GM19328 (cell line): ENCODE measurements around the gene IL13RA1.
"Not testable (repeated sequence)": the region's sequence is repeated elsewhere in the genome, so short reads cannot be mapped to it uniquely, and the experiment has no call there.

Experiments used
- ATAC-seq: cut with Tn5 transposase; IDR thresholded peaks from one replicate; pipeline ENCODE4 v1.9.1; 2021; ENCODE audit warnings: mild to moderate bottlenecking, moderate library complexity; ENCODE audit not compliant: unreplicated experiment

The IL13RA1 gene

GRCh38 chrX:118772051-118772450 lies 44.6 kb downstream of the IL13RA1 start:
- ATAC-seq = no peak

- no peak for ATAC-seq
Measured at GRCh38 chrX:118773782-118774181, 46.4 kb downstream of the IL13RA1 start.

- no peak for ATAC-seq
Measured at GRCh38 chrX:118779581-118779980, 52.2 kb downstream of the IL13RA1 start.

GRCh38 chrX:118780509-118780908 lies 53.1 kb downstream of the IL13RA1 start:
- ATAC-seq = no peak

- no peak for ATAC-seq
Measured at GRCh38 chrX:118780911-118781310, 53.5 kb downstream of the IL13RA1 start.

GRCh38 chrX:118795528-118796280 lies 68.3 kb downstream of the IL13RA1 start:
- no peak for ATAC-seq

GRCh38 chrX:118802857-118803256 lies 75.5 kb downstream of the IL13RA1 start:
- ATAC-seq = no peak

GRCh38 chrX:118807151-118808017 lies 80.0 kb downstream of the IL13RA1 start:
- no peak for ATAC-seq

- ATAC-seq = not testable (repeated sequence)
Measured at GRCh38 chrX:118817257-118817656, 89.9 kb downstream of the IL13RA1 start.

GRCh38 chrX:118823263-118824172 lies 96.1 kb downstream of the IL13RA1 start, which contains the start of gene ZCCHC12:
ZCCHC12 (plus strand) TSS chrX:118823824; CDS start chrX:118825245, 1,421 bp downstream.
- ATAC-seq = no peak

- ATAC-seq = no peak
Measured at GRCh38 chrX:118824173-118824730, 96.8 kb downstream of the IL13RA1 start.

- no peak for ATAC-seq
Measured at GRCh38 chrX:118825227-118825626, 97.8 kb downstream of the IL13RA1 start.

- ATAC-seq = no peak
Measured at GRCh38 chrX:118839334-118839958, 112.0 kb downstream of the IL13RA1 start.
